Erythroblast (primary cell): ENCODE data around the gene KIF6.

Experiments
- GATA1 ChIP-seq: IDR thresholded peaks from 2 replicates; pipeline ENCODE4 v1.6.1; 2011; ENCODE audit warnings: low read depth, mild to moderate bottlenecking, control low read depth, low read length, moderate library complexity
- POLR2A ChIP-seq: IDR thresholded peaks from 2 replicates; pipeline ENCODE4 v1.6.1; 2011; ENCODE audit warnings: mild to moderate bottlenecking, low read length

DNA sequence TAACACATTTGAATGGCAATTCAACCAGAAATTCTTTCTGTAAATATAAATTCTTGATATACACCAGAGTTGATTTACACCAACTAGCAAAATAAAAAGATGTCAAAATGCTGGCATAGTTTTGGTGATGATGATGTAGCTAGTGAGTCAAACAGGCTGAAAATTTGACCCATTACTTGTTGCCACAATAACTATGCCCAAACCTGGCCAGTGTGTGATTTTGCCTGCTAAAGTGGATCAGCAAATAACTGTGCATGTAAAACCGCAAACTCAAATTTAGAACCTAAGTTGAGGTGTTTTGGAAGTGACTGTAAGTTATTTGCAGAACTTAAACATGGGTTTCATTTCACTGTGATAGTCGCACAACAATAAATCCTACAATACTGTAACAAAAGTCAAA lies 125.9 kb downstream of the KIF6 start:
- no peak for TF ChIP-seq POLR2A
- TF ChIP-seq GATA1: no peak
